GM19452 (cell line): ENCODE results near the gene CDK6.

ENCODE experiments used
- ATAC-seq: cut with Tn5 transposase; IDR thresholded peaks from one replicate; pipeline ENCODE4 v1.9.1; 2021; ENCODE audit not compliant: unreplicated experiment

The CDK6 gene

GRCh38 chr7:92794831-92795230 is 41.5 kb downstream of the CDK6 start:
- ATAC-seq = no peak

GRCh38 chr7:92794391-92794790 is 42.0 kb downstream of the CDK6 start:
- ATAC-seq = no peak

GRCh38 chr7:92793656-92794205 is 42.6 kb downstream of the CDK6 start:
- no peak for ATAC-seq

- no peak for ATAC-seq
Observed at GRCh38 chr7:92790992-92791391, 45.4 kb downstream of the CDK6 start.

- ATAC-seq = no peak
Observed at GRCh38 chr7:92788559-92789183, 47.7 kb downstream of the CDK6 start.

GRCh38 chr7:92785923-92786322 is 50.5 kb downstream of the CDK6 start:
- ATAC-seq = no peak

- ATAC-seq = no peak
Observed at GRCh38 chr7:92784935-92785334, 51.4 kb downstream of the CDK6 start.

- ATAC-seq = no peak
Observed at GRCh38 chr7:92783260-92784201, 52.8 kb downstream of the CDK6 start.

- no peak for ATAC-seq
Observed at GRCh38 chr7:92782855-92783254, 53.5 kb downstream of the CDK6 start.

- ATAC-seq = no peak
Observed at GRCh38 chr7:92782236-92782635, 54.1 kb downstream of the CDK6 start.

- no peak for ATAC-seq
Observed at GRCh38 chr7:92781117-92781720, 55.2 kb downstream of the CDK6 start.

- no peak for ATAC-seq
Observed at GRCh38 chr7:92778972-92779371, 57.4 kb downstream of the CDK6 start.

GRCh38 chr7:92777993-92778392 is 58.4 kb downstream of the CDK6 start:
- ATAC-seq = no peak

GRCh38 chr7:92773808-92774207 is 62.6 kb downstream of the CDK6 start:
- ATAC-seq = no peak

- ATAC-seq = no peak
Observed at GRCh38 chr7:92769844-92770243, 66.5 kb downstream of the CDK6 start.

GRCh38 chr7:92769394-92769699 is 67.0 kb downstream of the CDK6 start:
- ATAC-seq = no peak

- peak; percentile 73 for ATAC-seq
Observed at GRCh38 chr7:92768501-92769393, 67.6 kb downstream of the CDK6 start.

GRCh38 chr7:92767437-92767836 is 68.9 kb downstream of the CDK6 start:
- no peak for ATAC-seq

GRCh38 chr7:92766461-92767003 is 69.8 kb downstream of the CDK6 start:
- no peak for ATAC-seq

- no peak for ATAC-seq
Observed at GRCh38 chr7:92765725-92766124, 70.6 kb downstream of the CDK6 start.
